ELR (cell line): ENCODE measurements around the gene RNF223.
A peak's percentile ranks its signal among the peaks of the same experiment; 100 is the strongest.
"Not testable (repeated sequence)": the region's sequence is repeated elsewhere in the genome, so short reads cannot be mapped to it uniquely, and the experiment has no call there.

ENCODE experiments used
- DNase-seq: peaks from one replicate; pipeline ENCODE4 v3.0.0-alpha.2; 2015; ENCODE audit warnings: low read depth

Gene RNF223

GRCh38 chr1:1072849-1073742 is 1.0 kb downstream of the RNF223 start:
- no peak for DNase-seq

- no peak for DNase-seq
These were observed 1.7 kb downstream of the RNF223 start for GRCh38 chr1:1072299-1072848.

- DNase-seq, result no peak
These were observed 2.4 kb downstream of the RNF223 start for GRCh38 chr1:1071486-1072298.

- DNase-seq, result peak; percentile 39
These were observed 4.1 kb downstream of the RNF223 start for GRCh38 chr1:1069711-1070676.

GRCh38 chr1:1069056-1069710 is 4.9 kb downstream of the RNF223 start:
- DNase-seq, result peak; percentile 57

GRCh38 chr1:1068517-1069055 is 5.5 kb downstream of the RNF223 start:
- no peak for DNase-seq

GRCh38 chr1:1067860-1068516 is 6.1 kb downstream of the RNF223 start:
- no peak for DNase-seq

- DNase-seq, result no peak
These were observed 6.7 kb downstream of the RNF223 start for GRCh38 chr1:1067284-1067859.

GRCh38 chr1:1066403-1067283 is 7.5 kb downstream of the RNF223 start:
- peak; percentile 64 for DNase-seq

GRCh38 chr1:1065940-1066304 is 8.2 kb downstream of the RNF223 start:
- not testable (repeated sequence) for DNase-seq

GRCh38 chr1:1065265-1065939 is 8.7 kb downstream of the RNF223 start:
- no peak for DNase-seq

GRCh38 chr1:1063945-1064831 is 9.9 kb downstream of the RNF223 start:
- DNase-seq, result peak; percentile 95

- no peak for DNase-seq
These were observed 10.7 kb downstream of the RNF223 start for GRCh38 chr1:1063261-1063944.

- DNase-seq, result no peak
These were observed 11.6 kb downstream of the RNF223 start for GRCh38 chr1:1062348-1063163.

GRCh38 chr1:1061682-1062345 is 12.3 kb downstream of the RNF223 start:
- no peak for DNase-seq
